ENCODE results near the gene EPHB1.
"Not testable (repeated sequence)": the region's sequence is repeated elsewhere in the genome, so short reads cannot be mapped to it uniquely, and the experiment has no call there.

The EPHB1 gene

DNA sequence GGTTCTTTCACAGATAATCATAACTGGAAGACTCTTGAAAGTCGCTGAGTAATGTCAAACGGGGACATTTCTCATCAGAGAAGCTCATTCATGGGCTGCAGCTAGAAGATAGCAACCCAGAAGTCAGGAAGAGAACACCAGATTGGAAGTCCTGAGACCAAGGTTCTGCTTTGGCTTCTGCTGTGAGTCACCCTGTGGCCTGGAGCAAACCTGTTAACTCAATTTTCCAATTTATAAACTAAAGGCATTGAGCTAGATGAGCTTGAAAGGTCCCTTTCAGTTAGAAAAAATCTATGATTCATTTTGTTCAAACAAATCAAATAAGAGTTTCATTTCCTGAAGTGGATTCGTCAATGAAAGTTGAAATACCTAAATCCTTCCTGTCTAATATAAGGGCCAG is 402.2 kb downstream of the EPHB1 start:
- no peak for DNase-seq (ENCODE audit: low read depth)
- no peak overlapping the region for H3K4me3 ChIP-seq (ENCODE audit: low read depth, low read length)

DNA sequence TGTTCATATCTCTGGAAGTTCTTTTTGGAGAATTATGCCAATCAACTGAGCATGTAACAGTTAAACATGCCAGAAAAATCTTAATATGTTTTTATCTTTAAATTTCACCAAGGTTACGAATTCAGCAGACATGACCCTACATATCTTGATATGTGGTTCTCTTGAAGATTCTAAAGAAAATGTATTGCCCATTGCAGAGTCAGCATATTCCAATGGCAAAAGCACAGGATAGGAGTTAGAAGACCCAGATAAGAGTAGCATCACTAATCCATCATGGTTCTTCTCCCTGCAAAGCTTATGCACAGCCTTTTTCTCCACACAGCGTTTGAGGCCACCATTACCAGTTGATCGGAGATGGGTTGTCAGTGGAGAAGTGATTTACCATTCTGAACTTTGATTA is 402.8 kb downstream of the EPHB1 start:
- no peak for DNase-seq (ENCODE audit: low read depth)
- no peak overlapping the region for H3K4me3 ChIP-seq (ENCODE audit: low read depth, low read length)

DNA sequence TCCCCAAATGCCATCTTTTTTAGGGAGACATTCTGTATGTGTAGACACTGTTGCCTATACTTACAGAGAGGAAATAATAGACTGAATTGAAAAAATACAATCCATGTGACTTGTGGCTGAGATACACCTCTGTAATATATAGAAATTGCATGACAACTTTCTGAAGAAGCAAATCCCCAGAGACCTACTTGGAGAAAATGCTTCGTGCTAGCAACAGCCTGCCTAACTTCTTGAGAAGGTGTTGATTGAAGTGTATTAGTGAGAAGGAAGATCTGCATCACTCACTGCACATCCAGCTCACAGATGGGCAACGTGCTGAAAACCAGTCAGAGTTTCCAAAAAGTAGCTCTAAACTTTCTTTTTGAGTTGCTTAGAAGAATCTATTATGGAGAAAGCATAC is 404.1 kb downstream of the EPHB1 start:
- DNase-seq (ENCODE audit: low read depth) = no peak

DNA sequence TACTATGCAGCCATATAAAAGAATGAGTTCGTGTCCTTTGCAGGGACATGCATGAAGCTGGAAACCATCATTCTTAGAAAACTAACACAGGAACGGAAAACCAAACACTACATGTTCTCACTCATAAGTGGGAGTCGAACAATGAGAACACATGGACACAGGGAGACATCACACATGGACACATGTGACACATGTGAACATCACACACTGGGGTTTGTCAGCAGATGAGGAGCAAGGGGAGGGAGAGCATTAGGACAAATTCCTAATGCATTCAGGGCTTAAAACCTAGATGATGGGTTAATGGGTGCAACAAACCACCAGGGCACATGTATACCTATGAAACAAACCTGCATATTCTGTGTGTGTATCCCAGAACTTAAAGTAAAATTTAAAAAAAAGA is 408.0 kb downstream of the EPHB1 start:
- no peak overlapping the region for H3K4me3 ChIP-seq (ENCODE audit: low read depth, low read length)
- DNase-seq (ENCODE audit: low read depth) = no peak

More for the DNA sequence above, 404.1 kb downstream of the EPHB1 start:
- no peak overlapping the region for H3K4me3 ChIP-seq (ENCODE audit: low read depth, low read length)

DNA sequence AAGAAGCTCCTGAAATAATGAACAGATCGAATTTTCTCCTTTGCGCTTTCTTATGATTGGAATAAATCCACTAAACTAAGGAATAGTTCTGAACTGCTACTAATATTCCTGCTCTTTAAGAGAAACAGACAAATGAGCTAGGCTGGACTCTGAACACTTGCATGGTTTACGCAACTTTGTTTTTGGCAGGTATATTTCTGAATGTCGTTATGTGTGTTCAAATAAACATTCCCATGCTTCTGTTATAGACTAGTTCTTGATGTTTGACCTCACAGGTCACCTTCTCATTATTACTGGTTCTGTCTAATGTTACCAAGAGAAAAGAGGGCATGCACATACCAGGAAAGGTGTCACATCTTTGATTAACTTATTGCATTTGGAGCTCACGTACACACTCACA is 418.2 kb downstream of the EPHB1 start:
- H3K4me3 ChIP-seq (ENCODE audit: low read depth, low read length) = no peak overlapping the region
- no peak for DNase-seq (ENCODE audit: low read depth)

DNA sequence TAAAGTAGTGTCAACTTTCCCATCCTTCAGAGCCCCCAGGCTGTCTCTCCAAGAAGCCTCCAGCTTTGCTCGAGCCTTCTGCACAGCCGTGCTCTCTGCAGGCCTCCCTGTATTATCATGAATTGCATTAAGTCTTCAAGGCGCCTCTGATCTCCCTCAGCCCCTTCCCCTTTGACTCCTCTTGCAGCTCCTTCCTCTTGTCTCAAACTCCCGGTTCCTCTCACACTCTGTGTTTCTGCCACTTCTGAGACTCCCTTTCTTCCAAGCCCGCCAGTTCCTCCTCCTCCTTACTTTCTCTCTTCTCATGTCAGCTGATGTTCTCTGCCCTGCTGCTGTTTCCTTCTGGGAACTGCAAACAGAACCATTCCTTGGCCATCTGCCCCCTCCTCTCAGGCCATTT is 418.8 kb downstream of the EPHB1 start:
- H3K4me3 ChIP-seq (ENCODE audit: low read depth, low read length) = no peak overlapping the region
- no peak for DNase-seq (ENCODE audit: low read depth)

DNA sequence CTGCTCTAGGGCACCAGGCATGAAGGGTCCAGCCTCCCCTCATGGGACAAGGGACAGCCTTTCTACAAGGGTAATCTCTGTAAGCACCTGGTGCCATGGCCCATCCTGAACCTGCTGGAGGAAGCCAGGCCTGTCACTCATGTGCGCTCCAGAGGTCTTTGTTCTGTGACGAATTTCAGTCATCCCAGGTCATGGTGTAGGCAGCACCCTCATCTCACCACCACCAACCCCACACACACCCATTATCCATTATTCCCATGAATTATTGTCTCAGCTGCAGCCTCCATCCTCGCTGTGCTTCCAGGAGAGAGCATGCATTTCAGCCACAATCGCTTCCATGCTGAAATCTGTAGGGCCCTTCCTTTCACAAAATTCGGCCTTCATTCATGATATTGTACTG is 419.3 kb downstream of the EPHB1 start:
- no peak overlapping the region for H3K4me3 ChIP-seq (ENCODE audit: low read depth, low read length)
- no peak for DNase-seq (ENCODE audit: low read depth)

DNA sequence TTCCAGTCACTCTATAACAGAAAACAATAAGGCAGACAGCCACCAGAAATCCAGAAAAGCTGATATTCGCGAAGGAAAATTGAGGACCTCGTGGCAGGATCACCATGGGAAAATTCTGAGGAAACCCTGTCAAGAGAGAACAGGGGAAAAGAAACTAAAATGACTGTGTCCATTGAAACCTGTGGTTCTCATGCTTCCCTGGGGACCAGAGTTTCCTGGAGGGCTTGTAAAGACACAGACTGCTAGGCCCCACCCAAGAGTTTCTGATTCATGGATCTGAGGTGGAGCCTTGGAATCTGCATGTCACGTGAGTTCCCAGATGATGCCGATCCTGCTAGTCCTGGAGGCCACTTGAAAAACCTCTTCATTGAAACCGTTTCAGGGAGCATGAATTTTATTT is 420.5 kb downstream of the EPHB1 start:
- no peak overlapping the region for H3K4me3 ChIP-seq (ENCODE audit: low read depth, low read length)
- DNase-seq (ENCODE audit: low read depth) = no peak

DNA sequence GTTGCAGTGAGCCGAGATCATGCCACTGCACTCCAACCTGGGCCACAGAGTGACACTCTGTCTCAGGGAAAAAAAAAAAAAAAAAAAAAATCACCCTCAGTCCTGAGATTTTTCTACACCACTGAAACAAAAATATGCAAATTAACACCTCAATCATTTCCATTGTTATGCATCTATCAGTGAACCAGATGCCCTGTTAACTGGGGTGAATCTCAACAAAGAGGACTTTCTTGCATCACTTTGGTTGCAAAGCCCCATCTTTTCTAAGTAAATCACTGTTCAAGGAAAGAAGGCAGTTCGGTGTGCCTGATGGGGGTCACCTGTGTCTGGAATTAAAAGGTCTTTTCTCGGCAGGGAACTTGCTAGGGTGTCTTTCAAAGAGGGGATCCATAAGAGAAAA is 421.6 kb downstream of the EPHB1 start:
- H3K4me3 ChIP-seq (ENCODE audit: low read depth, low read length) = no peak overlapping the region
- DNase-seq (ENCODE audit: low read depth) = no peak

DNA sequence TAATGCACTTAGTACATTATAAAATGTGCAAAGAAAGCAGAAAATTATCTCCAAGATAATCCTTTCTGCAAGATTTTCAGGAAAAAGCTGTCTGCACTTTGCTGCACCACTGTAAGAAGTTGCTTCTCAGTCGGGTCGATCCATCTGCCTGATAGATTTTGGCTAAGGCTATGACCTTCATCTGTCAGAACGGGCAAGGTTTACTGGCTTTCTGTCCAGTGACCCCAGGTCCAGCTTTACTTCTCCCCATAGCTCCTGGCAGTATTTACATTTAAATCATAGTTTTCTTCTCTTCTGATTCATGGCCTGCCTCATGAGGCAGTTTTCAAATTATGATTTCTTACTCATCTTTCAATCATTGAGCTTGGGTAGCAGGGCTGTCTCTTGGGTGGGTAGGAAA is 422.7 kb downstream of the EPHB1 start:
- DNase-seq (ENCODE audit: low read depth) = no peak
- no peak overlapping the region for H3K4me3 ChIP-seq (ENCODE audit: low read depth, low read length)

DNA sequence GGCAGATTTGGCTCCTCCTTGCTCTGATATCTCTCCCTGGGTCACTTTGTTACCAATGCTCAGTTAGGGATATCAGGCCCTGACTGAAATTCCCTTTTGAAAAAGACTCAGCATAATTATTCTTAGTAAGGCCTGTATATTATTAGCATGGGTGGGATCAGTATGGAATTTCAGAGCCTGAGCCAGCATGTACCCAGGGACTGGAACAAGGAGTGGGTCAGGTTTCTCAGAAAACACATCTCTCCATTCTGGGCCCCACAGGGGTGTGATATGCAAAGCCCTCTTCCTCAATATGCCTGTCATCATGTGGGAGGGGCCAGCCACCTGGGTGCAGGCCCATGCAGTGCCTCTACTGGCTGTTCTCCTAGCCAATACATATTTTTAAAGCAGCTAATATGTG is 423.2 kb downstream of the EPHB1 start:
- no peak for DNase-seq (ENCODE audit: low read depth)
- H3K4me3 ChIP-seq (ENCODE audit: low read depth, low read length) = no peak overlapping the region

DNA sequence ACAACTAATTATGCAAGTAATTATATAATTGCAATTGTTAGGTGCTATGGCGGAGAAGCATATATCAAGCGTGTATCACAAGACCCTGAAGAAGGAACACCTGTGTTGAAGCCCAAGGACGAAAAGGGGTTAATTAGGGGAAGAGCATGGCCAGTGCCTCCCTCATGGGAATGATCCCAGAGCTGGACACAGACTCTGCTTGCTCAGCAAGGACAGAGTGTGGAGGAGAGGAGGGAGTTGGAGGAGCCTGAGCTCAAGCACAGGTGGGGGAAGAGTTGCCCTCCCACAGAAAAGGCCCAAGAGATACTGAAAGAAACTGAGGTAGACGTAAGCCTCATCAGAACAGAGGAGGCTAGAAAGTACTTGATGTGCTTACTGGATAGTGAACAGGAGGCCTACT is 423.7 kb downstream of the EPHB1 start:
- H3K4me3 ChIP-seq (ENCODE audit: low read depth, low read length) = no peak overlapping the region
- no peak for DNase-seq (ENCODE audit: low read depth)

DNA sequence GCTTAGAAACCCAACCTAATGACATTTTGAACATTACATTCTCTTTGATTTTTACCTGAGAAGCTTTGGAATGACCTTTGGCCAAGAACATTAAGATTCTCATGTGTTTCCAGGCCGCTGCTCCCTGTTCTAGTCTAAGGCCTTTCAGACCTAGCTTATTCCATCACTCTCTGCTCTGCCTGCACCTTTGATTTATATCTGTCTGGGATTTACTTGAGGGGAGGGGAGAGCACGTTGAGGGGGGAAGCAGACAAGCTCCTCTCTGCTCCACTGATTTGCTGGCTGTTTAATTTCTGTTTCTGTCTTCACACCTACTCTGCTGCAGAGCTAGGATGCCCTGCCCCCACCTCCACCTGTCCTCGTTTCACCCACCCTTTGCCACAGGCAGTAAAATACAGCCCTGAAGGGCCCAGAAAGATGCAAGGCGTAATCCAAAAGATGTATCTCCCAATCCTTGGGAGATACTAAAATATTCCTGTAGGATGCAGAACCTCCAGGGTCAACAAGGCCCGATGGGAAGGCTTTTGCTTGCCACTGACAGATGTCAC is 429.8 kb downstream of the EPHB1 start:
- no peak for DNase-seq (ENCODE audit: low read depth)
- no peak overlapping the region for H3K4me3 ChIP-seq (ENCODE audit: low read depth, low read length)

DNA sequence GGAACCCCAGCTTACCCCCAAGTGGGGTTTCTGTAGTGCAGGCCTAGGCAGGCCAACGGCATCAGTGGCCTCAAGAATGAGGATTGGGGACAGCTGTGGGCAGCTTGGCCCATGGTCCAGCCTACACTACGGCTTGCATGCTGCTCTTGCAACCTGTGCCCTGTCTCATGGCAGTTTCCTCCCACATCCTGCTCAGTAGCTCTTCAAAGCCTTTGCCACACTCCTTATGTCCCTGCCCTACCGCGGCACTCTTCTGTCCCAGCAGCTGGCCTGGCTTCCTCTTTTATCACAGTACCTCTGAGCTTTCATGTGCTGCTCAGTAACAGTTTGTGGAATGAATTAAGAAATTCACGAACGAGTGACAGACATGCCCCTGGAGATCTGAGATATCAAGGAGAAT is 431.0 kb downstream of the EPHB1 start:
- DNase-seq (ENCODE audit: low read depth) = no peak
- no peak overlapping the region for H3K4me3 ChIP-seq (ENCODE audit: low read depth, low read length)

DNA sequence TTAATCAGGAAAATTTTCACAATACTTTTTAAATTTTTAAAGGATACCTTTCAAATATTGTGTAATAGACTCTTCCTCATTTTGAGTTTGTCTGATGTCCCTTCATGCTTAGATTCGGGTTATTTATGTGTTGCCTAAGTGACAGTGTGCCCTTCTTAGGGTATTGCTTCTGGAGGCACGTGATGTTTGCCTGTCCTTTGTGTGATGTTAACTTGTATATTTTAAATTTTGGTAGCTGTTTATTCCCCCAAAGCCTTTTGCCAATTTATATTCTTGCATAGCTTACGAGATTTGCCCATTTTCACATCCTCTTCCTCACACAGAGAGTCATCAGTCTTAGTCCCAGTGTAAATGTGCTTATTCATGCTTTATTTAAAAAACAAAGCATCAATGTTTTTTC is 433.1 kb downstream of the EPHB1 start:
- no peak for DNase-seq (ENCODE audit: low read depth)
- no peak overlapping the region for H3K4me3 ChIP-seq (ENCODE audit: low read depth, low read length)

DNA sequence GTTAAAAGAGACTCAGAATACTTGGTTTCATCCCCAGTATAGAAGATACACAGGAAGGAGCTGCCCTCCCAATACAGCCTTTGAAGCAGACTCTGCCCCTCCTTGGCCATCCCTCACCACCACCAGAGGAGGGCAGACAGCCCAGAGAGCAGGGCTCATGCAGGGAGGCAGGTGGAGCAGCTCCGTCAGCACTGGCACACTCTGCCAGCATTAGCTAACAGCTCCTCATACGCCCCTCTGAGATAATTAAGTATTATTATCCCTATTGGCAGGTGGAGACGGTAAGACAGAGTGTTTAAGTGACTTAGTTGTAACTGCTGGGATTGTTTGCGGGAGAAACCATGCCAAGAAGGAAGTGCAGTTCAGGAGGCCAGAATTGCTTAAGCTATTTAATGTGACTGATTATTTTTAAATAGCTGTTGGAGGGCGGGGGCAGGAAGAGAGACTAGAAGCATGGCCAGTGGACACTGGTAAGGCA is 434.0 kb downstream of the EPHB1 start:
- no peak for DNase-seq (ENCODE audit: low read depth)
- no peak overlapping the region for H3K4me3 ChIP-seq (ENCODE audit: low read depth, low read length)

DNA sequence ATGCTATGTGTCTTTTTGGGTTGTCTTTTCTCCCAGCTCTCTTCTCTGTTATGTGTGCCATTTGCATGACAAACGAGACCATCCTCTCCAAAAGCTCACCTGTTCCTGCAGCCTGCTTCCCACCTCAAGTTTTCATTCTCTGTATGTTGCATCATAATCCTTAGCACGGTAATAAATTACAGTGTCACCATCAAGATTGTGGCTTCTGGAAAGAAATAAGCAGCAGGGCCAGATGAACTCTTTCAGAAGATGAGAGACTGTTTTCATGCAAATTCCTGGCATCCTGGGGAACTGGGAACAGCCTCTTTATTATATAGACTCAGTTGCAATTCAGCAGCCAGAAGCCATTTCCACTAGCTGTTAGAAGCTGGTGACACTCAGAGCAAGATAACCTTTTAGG is 436.7 kb downstream of the EPHB1 start:
- no peak overlapping the region for H3K4me3 ChIP-seq (ENCODE audit: low read depth, low read length)
- no peak for DNase-seq (ENCODE audit: low read depth)

DNA sequence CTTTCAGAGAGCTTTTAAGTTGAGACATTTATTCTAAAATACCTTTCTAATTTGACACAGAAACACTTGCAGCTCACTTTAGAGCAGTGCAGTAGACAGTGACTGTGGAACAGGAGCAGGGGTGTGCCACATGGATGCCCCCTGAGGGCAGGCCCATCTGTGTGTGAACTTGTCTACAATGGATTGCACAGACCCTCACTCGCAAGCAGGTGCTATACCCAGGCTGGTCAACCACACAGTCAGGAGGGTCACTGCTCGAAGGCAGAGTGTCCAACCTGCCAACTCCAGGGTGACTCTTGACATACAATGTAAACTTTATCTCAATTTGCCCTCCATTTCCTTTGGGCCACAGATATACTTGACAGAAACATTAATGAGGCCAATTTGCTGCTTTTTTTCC is 437.2 kb downstream of the EPHB1 start:
- H3K4me3 ChIP-seq (ENCODE audit: low read depth, low read length) = no peak overlapping the region
- DNase-seq (ENCODE audit: low read depth) = no peak

DNA sequence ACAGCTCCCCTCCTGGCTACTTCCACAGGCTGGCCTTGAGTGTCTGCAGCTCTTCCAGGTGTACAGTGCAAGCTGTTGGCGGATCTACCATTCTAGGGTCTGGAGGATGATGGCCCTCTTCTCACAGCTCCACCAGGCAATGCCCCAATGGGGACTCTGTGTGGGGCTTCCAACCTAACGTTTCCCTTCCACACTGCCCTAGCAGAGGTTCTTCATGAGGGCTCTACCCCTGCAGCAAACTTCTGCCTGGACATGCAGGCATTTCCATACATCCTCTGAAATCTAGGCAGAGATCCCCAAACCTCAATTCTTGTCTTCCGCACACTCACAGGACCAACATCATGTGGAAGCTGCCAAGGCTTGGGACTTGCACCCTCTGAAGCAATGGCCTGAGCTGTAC is 438.4 kb downstream of the EPHB1 start:
- not testable (repeated sequence) for DNase-seq (ENCODE audit: low read depth); H3K4me3 ChIP-seq (ENCODE audit: low read depth, low read length)

DNA sequence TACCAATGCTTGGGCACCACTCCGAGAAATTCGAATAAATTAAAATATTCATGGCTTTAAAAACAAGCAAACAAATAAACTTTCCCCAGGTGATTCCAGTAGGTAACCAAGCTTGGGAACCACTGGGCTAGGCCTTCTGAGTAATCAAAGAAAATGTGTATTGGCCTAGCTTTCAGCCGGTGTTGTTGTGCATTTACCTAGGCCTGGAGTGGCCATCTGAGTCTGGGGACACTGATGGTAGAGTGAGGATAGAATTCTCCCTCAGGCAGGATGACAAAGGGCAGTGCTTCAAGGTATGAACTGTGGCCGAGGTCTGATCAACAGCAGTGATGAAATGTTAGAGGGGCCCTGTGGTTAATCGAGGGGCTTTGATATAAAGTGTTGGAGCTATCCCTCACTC is 440.5 kb downstream of the EPHB1 start:
- no peak for DNase-seq (ENCODE audit: low read depth)
- H3K4me3 ChIP-seq (ENCODE audit: low read depth, low read length) = no peak overlapping the region

DNA sequence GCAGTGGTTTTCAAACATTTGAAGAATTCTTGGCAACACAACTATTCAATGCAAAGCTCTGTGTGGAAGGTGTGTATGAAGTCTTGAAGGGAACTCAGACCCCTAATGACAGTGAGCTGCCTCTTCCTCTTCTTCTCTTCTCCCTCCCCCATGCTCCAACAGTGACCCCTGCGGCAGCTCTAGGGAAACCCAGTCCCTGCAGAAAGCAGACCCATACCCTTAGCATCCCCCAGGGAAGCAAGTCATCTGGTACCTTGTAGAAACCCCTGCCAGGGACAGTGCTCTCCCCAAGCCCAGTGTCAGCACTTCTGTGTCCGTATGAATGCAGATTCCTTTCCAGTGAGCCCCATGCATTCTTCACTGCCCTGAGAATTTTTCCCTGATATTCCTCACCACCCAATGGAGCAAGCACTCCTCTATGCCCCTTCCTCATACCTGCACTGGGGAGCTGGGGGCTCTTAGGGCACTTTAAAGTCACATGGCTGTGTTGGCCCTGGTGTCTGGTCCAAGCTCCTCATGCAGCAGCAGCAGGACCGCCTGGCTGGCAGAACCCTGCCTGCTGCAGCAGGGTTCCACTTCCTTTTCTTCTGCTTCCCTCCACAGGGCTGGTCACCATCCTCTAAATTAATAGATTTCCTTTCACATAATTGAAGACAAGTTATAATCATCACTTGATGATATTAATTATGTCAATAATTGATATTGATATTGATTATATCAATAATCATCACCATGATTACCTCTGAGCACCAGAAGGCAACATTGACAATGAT is 442.5 kb downstream of the EPHB1 start:
- no peak for DNase-seq (ENCODE audit: low read depth)
- H3K4me3 ChIP-seq (ENCODE audit: low read depth, low read length) = no peak overlapping the region

Measured in skeletal muscle cell (primary cell).